LNCaP clone FGC (cell line): Measurements from ENCODE around the gene HES6.

Source experiments
- DNase-seq: peaks from one replicate; pipeline ENCODE4 v3.0.0-alpha.2; 2011; ENCODE audit warnings: low read depth
- H3K4me3 ChIP-seq: 2 replicates; pipeline ENCODE4 v1.5.1; 2011; ENCODE audit warnings: mild to moderate bottlenecking, low read depth, low read length, control low read depth
- TF ChIP-seq, protein P1 (sequence below): IDR thresholded peaks from 2 replicates; pipeline ENCODE4 v1.5.1; 2012; ENCODE audit warnings: mild to moderate bottlenecking; ENCODE audit not compliant: control insufficient read depth, insufficient read depth; ENCODE audit errors: extremely low read depth

The HES6 gene

DNA sequence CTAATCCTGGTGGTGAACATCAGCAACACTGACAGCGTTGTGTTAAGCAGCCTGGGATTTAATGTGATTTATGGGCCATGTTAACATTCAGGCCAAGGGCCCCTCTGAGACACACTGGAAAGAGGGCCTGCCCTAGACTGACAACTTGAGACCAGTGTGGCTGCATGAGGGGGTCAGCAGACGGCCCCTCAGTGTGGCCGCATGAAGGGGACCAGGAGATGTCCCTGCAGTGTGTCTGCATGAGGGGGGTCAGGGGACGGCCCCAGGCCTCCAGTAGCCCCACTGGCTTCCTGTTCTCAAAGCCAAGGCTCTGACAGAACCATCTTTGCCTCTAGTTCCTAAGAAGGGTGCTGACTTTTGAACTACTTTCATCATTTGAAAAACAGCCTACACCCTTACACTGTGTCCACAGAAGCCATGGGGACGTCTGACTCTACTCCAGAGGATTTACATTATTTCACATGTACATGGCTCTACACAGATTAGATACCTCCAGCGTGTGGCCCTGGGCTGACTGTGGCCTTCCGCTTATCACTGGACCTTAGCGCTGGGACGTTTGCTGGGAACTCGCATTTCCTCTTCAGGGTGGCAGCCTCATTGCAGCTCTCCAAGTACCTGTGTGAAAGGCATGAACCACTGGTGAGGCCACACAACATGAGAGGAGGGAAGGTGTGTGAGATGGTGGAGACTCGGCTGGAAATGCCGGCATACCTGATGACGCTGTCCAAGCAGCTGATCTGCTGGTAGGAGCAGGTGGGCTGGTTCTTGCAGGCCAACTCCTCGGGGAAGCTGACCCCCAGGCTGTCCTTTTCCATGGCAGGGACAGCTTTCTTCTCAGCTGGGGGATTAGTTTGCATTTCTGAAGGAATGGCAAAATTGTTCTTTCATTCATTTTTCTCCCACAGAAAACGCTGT, 18.2 kb upstream of the HES6 start:
- TF ChIP-seq, protein P1, sequence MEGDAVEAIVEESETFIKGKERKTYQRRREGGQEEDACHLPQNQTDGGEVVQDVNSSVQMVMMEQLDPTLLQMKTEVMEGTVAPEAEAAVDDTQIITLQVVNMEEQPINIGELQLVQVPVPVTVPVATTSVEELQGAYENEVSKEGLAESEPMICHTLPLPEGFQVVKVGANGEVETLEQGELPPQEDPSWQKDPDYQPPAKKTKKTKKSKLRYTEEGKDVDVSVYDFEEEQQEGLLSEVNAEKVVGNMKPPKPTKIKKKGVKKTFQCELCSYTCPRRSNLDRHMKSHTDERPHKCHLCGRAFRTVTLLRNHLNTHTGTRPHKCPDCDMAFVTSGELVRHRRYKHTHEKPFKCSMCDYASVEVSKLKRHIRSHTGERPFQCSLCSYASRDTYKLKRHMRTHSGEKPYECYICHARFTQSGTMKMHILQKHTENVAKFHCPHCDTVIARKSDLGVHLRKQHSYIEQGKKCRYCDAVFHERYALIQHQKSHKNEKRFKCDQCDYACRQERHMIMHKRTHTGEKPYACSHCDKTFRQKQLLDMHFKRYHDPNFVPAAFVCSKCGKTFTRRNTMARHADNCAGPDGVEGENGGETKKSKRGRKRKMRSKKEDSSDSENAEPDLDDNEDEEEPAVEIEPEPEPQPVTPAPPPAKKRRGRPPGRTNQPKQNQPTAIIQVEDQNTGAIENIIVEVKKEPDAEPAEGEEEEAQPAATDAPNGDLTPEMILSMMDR: no peak
- H3K4me3 ChIP-seq: no peak overlapping the region
- no peak for DNase-seq

DNA sequence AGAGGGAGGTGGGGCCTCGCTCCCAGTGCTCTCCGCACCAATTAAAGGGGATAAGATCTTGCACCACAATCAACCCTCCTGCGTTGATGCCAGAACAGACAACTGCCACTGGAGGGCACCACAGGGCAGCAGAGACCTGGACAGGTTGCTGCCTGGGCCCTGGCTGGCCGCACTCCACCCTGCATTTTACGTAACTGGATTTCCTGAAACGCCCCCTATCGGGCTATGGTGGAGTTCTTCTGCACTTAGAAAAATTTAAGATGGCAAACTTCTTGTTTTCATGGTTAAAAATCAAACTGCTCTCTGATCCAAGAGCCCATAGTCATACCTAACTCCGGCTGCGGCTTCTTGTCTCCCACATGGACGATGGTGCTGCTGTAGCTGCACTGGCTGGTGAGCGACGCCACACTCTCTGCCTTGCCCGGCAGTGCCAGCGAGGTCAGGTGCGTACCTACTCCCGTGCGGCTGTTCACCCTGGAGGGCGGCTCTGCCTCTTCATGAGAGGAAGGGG, 16.8 kb upstream of the HES6 start:
- no peak overlapping the region for H3K4me3 ChIP-seq
- DNase-seq: peak; percentile 87
- TF ChIP-seq, protein P1: peak; percentile 90

DNA sequence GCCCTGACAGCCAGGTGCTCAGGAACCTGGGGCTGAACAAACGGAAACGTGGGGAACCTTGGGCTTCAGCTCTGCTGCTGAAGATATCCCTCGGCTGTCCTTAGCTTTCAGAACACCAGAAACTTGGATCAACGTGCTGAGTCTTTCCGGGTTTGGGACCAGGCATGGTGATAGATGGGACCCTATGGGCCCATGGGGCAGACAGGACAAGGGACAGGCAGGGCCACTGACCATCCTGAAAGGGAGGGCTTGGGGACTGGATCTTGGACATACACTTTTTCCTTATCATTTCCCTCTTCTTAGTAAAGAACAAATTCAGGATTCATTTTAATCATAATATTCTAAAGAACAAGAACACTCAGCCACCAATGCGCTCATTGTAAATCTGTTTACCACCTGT, 16.3 kb upstream of the HES6 start:
- TF ChIP-seq, protein P1: no peak
- DNase-seq: no peak
- H3K4me3 ChIP-seq: no peak overlapping the region

DNA sequence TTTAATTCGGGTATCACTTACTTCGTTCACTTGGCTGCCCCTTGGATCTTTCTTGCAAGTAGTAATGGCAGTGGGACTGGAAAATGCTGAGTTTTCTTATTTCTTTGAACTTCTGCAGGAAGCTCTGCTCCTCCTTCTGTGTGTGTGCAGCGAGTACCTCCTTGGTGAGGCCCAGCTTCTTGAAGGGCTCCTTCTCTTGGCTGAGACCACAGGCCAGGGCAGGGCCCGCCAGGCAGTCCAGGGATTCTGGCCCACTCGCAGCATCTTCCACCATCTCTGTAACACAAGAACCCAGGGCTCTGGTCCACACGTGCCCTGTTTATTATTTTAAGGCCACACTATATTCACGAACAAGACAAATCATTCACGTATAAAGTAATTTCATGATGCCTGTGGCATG, 15.8 kb upstream of the HES6 start:
- no peak for DNase-seq
- no peak overlapping the region for H3K4me3 ChIP-seq
- TF ChIP-seq, protein P1: no peak

DNA sequence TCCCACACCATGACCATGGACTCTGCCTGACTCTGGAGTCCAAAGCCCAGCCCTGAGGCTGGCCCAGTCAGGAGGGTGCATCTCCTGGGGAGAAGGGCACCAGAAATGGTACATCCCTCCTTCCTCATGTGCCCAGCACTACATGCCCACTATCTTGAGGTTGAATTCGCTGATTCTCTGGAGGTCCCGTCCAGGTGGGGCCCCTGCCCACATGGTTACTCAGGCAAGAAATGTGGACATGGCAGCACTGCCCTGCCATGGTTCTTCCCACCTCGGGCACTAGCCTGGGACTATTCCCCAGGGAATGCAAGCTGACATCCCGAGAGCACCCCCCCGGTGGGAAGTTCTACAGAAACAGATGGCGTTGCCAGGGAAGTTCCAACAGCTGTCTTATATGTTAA, 15.3 kb upstream of the HES6 start:
- H3K4me3 ChIP-seq: no peak overlapping the region
- DNase-seq: no peak
- TF ChIP-seq, protein P1: no peak

DNA sequence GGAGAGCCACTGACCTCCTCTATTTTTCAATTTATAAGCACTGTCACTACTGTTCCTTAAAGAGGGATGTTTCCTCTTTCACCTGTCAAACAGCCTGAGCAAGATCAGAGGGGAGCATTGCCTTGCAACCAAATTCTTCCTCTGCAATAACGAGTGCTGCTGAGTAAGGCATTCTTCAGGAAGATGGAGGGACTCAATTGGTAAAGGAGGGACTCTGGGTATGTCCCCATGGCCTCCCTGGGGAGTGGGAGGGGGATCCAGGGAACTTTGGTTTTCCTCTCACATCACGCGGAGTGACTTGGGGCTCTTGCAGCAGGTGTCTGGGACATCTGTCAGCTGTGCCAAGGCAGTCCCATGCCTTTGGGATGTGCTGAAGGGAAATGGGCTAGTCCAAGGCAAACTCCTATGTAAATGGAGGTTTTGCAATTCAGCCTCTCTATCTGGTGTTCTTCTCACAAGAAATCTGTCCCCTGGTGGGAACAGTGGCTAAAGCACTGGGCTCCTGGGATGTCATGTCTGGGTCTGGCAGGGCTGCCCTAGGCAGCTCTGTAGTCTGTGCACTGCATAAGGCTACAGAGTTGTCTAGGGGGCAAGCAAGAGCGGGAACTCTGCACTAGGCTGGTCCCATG, 14.4 kb upstream of the HES6 start:
- no peak for DNase-seq
- no peak overlapping the region for H3K4me3 ChIP-seq
- TF ChIP-seq, protein P1: no peak
